HepG2 (cell line): Measurements from ENCODE around the gene ACYP2. TPM values are rescaled to one million over a fixed set of nuclear protein-coding genes. Genes with fewer than 3 reads are reported as not detected.

Experiments used
- ZNF253 ChIP-seq: sonication (generic); formaldehyde crosslinking; IDR thresholded peaks from 2 replicates; pipeline ENCODE4 v1.8.0; 2022; ENCODE audit warnings: mild to moderate bottlenecking, missing genetic modification reagents, borderline replicate concordance
- ZNF446 ChIP-seq: sonication (generic); formaldehyde crosslinking; IDR thresholded peaks from 2 replicates; pipeline ENCODE4 v1.5.0; 2020; ENCODE audit warnings: mild to moderate bottlenecking, missing genetic modification reagents
- ZNF629 ChIP-seq: sonication (generic); formaldehyde crosslinking; conservative IDR thresholded peaks from 2 replicates; pipeline ENCODE4 v1.5.0; 2020; ENCODE audit warnings: missing genetic modification reagents
- polyA plus RNA-seq, 8 experiments: library from polyadenylated mRNA; depleted of rRNA in 3 of 8; stranded (reverse) in 7 of 8; unstranded in 1 of 8; fragments of >200 nt; fragmentation: Illumina TruSeq in 4 of 8; extraction: Trizol in 4 of 8; gene quantifications; 2 replicates each; pipeline versions ENCODE4 v1.2.1 to v1.2.3, GENCODE V29; 2011 to 2016; ENCODE audit warnings: low read depth in 4 of 8, missing spikeins in 1 of 8, mixed read lengths in 1 of 8; ENCODE audit not compliant: insufficient read depth in 1 of 8
- total RNA-seq, 5 experiments: library from RNA; depleted of rRNA; stranded (reverse); fragments of >200 nt; fragmentation: Illumina TruSeq; extraction: Trizol; gene quantifications; 2 replicates each; pipeline ENCODE4 v1.2.3, GENCODE V29; 2016; ENCODE audit warnings: low read depth in 1 of 5
- TF ChIP-seq, protein P1 (sequence below): sonication (generic); formaldehyde crosslinking; IDR thresholded peaks from 2 replicates; pipeline ENCODE4 v1.8.0; 2022; ENCODE audit warnings: missing genetic modification reagents, mild to moderate bottlenecking, moderate library complexity, borderline replicate concordance
- TF ChIP-seq, protein P2 (sequence below): sonication (generic); formaldehyde crosslinking; IDR thresholded peaks from 2 replicates; pipeline ENCODE4 v1.4.0; 2020; ENCODE audit warnings: mild to moderate bottlenecking, missing genetic modification reagents
- TF ChIP-seq, protein P3 (sequence below), 2 experiments: fragments of 450-650 bp in 1 of 2; sonication (generic) in 1 of 2; formaldehyde crosslinking; IDR thresholded peaks; 2 replicates each; pipeline versions ENCODE4 v1.5.0 to v1.8.0; 2020 to 2022; ENCODE audit warnings: mild to moderate bottlenecking in 1 of 2, missing genetic modification reagents in 1 of 2
- TF ChIP-seq, protein P4 (sequence below), 2 experiments: sonication (generic) in 1 of 2; formaldehyde crosslinking in 1 of 2; IDR thresholded peaks; 2 replicates each; pipeline versions ENCODE4 v1.4.0 to v1.6.1; 2016 to 2020; ENCODE audit warnings: borderline replicate concordance in 1 of 2, low read depth in 1 of 2, mild to moderate bottlenecking in 1 of 2, missing genetic modification reagents in 1 of 2

The ACYP2 gene
- total and polyA plus RNA-seq, 2 of the 13 experiments (the other 11 are each of a cell fraction or from before 2014, with no cell fraction given) = 12.3 to 12.7 TPM

GRCh38 chr2:54262015-54262765 lies 146.8 kb downstream of the ACYP2 start (continued):
- TF ChIP-seq, protein P1, sequence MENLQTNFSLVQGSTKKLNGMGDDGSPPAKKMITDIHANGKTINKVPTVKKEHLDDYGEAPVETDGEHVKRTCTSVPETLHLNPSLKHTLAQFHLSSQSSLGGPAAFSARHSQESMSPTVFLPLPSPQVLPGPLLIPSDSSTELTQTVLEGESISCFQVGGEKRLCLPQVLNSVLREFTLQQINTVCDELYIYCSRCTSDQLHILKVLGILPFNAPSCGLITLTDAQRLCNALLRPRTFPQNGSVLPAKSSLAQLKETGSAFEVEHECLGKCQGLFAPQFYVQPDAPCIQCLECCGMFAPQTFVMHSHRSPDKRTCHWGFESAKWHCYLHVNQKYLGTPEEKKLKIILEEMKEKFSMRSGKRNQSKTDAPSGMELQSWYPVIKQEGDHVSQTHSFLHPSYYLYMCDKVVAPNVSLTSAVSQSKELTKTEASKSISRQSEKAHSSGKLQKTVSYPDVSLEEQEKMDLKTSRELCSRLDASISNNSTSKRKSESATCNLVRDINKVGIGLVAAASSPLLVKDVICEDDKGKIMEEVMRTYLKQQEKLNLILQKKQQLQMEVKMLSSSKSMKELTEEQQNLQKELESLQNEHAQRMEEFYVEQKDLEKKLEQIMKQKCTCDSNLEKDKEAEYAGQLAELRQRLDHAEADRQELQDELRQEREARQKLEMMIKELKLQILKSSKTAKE (CRISPR knock-in tag) = no peak
- TF ChIP-seq ZNF446 (no peak), ZNF629 (CRISPR knock-in tag) (no peak), ZNF253 (CRISPR knock-in tag) (no peak)
- TF ChIP-seq, protein P2, sequence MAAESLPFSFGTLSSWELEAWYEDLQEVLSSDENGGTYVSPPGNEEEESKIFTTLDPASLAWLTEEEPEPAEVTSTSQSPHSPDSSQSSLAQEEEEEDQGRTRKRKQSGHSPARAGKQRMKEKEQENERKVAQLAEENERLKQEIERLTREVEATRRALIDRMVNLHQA (CRISPR knock-in tag) = no peak
- TF ChIP-seq, protein P3, sequence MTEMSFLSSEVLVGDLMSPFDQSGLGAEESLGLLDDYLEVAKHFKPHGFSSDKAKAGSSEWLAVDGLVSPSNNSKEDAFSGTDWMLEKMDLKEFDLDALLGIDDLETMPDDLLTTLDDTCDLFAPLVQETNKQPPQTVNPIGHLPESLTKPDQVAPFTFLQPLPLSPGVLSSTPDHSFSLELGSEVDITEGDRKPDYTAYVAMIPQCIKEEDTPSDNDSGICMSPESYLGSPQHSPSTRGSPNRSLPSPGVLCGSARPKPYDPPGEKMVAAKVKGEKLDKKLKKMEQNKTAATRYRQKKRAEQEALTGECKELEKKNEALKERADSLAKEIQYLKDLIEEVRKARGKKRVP (CRISPR knock-in tag; IDR thresholded peaks at IDR 0.05) = peak in 1 of 2 experiments; percentile 91; a peak in 2 of 4 replicates
- TF ChIP-seq, protein P4, sequence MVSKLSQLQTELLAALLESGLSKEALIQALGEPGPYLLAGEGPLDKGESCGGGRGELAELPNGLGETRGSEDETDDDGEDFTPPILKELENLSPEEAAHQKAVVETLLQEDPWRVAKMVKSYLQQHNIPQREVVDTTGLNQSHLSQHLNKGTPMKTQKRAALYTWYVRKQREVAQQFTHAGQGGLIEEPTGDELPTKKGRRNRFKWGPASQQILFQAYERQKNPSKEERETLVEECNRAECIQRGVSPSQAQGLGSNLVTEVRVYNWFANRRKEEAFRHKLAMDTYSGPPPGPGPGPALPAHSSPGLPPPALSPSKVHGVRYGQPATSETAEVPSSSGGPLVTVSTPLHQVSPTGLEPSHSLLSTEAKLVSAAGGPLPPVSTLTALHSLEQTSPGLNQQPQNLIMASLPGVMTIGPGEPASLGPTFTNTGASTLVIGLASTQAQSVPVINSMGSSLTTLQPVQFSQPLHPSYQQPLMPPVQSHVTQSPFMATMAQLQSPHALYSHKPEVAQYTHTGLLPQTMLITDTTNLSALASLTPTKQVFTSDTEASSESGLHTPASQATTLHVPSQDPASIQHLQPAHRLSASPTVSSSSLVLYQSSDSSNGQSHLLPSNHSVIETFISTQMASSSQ (IDR thresholded peaks at IDR 0.05; ENCODE audit: low read depth) = no peak; the same call in 1 of the 2 replicates
- TF ChIP-seq, protein P4 (CRISPR knock-in tag; IDR thresholded peaks at IDR 0.05; ENCODE audit: borderline replicate concordance) = peak; percentile 42; the same call in 1 of the 2 replicates
